Thoracic aorta (tissue), 2 donors: ENCODE data around the gene TIAM2. TPM values are rescaled to one million over a fixed set of nuclear protein-coding genes. Genes with fewer than 3 reads are reported as not detected.
A peak's percentile ranks its signal among the peaks of the same experiment; 100 is the strongest.

Source experiments
- ATAC-seq: fragments of 150-250 bp; one replicate; pipeline ENCODE4 v1.8.0; 2017; ENCODE audit warnings: low read depth; ENCODE audit not compliant: insufficient number of reproducible peaks, low FRiP score
- DNase-seq: peaks from one replicate; pipeline ENCODE4 v3.0.0-alpha.2; 2020; ENCODE audit warnings: low spot score
- H3K27ac ChIP-seq, 2 donors: fragments of 200-600 bp; sonication (generic); 1 replicate in 1 of 2; 2 replicates in 1 of 2; pipeline ENCODE4 v1.5.1; 2016; ENCODE audit warnings: mild to moderate bottlenecking in 2 of 2, moderate library complexity in 2 of 2
- H3K27me3 ChIP-seq: fragments of 200-600 bp; sonication (generic); replicated peaks from 2 replicates; pipeline ENCODE4 v1.6.0; 2016; ENCODE audit warnings: mild to moderate bottlenecking; ENCODE audit not compliant: insufficient read depth
- H3K36me3 ChIP-seq: fragments of 200-600 bp; sonication (generic); one replicate; pipeline ENCODE4 v1.5.1; 2016
- H3K4me1 ChIP-seq, 2 donors: fragments of 200-600 bp; sonication (generic); 1 replicate in 1 of 2; 2 replicates in 1 of 2; pipeline versions ENCODE4 v1.5.1 to v1.6.0; 2016; ENCODE audit warnings: low read depth in 2 of 2, mild to moderate bottlenecking in 1 of 2; ENCODE audit not compliant: control insufficient read depth in 1 of 2
- H3K4me3 ChIP-seq: fragments of 200-600 bp; sonication (generic); 2 replicates; pipeline ENCODE4 v1.5.1; 2016; ENCODE audit warnings: mild to moderate bottlenecking
- H3K9me3 ChIP-seq: fragments of 200-600 bp; sonication (generic); 2 replicates; pipeline ENCODE4 v1.5.1; 2016
- total RNA-seq, 2 donors: library from RNA; depleted of rRNA; stranded (reverse); fragments of >200 nt; gene quantifications; one replicate each; pipeline versions ENCODE4 v1.1.0 to v1.2.3, GENCODE V29; 2016
- TF ChIP-seq, protein P1 (sequence below): fragments of 200-600 bp; sonication (generic); IDR thresholded peaks from one replicate; pipeline ENCODE4 v1.5.1; 2019; ENCODE audit warnings: antibody characterized with exemption

The TIAM2 gene
- total RNA-seq, 2 donors from 2014 or later, result 17.8 to 22.1 TPM

DNA sequence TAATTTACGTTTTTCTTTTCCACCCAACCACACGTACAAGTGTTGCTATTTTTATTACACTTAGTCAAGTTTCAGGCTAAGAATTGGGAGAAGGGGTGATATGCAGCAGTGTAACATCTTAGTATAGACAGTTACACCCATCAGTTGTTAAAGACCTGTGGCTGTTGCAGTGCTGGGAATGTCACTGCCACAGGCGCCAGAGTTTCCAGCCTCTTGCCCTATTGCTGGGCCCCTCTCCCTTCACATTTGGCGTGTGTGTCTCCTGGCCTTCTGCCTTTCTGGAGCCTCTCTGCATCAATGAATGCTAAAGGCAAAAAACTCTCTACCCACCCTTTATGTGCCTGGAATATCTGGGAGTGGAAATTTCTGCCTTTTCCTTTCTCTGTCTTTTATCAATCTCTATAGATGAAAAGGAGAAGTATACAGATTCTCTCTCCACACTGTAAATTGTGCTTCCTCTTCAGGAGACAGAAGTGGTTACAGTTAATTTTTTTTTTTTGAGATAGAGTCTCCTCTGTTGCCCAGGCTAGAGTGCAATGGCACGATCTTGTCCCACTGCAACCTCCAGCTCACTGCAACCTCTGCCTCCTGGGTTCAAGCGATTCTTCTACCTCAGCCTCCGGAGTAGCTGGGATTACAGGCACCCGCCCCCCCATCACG lies 73.0 kb downstream of the TIAM2 start:
- ATAC-seq, result no peak
- Histone ChIP-seq H3K27ac (no peak overlapping the region), H3K4me1 (peaks cover 3 to 21% of the 10 kb centered on the region in 2 donors), H3K9me3 (no peaks in the 10 kb centered on the region), H3K36me3 (no peaks in the 10 kb centered on the region), H3K27me3 (no peaks in the 10 kb centered on the region), H3K4me3 (no peak overlapping the region)
- DNase-seq, result no peak
- TF ChIP-seq, protein P1, sequence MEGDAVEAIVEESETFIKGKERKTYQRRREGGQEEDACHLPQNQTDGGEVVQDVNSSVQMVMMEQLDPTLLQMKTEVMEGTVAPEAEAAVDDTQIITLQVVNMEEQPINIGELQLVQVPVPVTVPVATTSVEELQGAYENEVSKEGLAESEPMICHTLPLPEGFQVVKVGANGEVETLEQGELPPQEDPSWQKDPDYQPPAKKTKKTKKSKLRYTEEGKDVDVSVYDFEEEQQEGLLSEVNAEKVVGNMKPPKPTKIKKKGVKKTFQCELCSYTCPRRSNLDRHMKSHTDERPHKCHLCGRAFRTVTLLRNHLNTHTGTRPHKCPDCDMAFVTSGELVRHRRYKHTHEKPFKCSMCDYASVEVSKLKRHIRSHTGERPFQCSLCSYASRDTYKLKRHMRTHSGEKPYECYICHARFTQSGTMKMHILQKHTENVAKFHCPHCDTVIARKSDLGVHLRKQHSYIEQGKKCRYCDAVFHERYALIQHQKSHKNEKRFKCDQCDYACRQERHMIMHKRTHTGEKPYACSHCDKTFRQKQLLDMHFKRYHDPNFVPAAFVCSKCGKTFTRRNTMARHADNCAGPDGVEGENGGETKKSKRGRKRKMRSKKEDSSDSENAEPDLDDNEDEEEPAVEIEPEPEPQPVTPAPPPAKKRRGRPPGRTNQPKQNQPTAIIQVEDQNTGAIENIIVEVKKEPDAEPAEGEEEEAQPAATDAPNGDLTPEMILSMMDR, result no peak

DNA sequence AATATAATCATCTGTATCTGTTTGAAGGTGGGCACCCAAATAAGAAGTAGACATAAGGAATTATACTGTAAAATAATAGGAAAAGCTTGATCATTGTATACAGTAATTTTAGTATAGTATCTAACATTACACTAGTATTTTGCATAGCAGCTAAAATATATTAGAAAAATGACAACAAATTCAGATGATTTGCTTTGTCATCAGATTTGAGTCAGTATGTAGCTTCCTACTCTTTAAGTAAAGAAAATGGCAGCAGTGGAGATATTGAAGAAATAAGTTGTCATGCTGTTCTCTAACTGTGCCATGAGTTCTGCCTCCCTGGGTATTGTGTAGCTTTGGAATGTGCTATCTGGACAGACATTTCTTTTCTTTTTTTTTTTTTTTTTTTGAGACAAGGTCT lies 74.4 kb downstream of the TIAM2 start:
- Histone ChIP-seq H3K4me3 (no peak overlapping the region), H3K9me3 (no peaks in the 10 kb centered on the region), H3K4me1 (peaks cover 0 to 13% of the 10 kb centered on the region in 2 donors), H3K36me3 (no peaks in the 10 kb centered on the region), H3K27me3 (no peaks in the 10 kb centered on the region), H3K27ac (no peak overlapping the region)
- TF ChIP-seq, protein P1, result no peak
- ATAC-seq, result no peak
- no peak for DNase-seq

DNA sequence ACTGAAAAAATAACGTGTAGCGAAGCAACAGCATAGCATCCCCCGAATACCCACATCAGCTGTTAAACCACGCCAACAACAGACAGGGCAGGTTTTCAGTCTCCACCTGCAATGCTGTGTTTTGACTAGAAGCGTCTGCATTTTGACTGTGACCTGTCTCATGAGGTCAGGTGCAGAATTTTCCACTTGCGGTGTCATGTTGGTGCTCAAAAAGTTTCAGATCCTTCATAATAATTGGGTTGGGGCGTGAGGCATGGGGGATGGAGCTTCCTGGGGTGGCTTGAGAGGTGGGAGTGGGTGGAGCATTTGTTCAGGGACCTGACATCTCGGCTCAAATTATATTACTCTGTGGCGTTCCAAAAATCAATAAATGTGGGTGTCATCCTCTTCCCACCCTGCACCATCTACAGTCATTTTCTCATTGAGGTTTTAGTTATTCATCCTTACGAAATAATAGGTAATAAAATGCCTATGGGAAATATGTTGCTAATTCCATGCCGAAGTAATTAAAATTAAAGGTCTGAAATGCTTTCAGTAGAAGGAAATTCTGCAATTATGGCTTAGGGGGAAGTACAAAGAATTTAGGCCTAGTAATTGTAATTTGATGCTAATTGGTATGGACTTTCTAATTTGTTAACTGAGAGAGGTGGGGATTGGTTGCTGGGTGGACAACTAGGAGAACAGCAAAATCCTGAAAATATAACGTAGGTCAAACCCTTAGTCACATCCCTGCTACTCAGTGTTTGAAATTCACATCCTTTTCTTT lies 81.0 kb downstream of the TIAM2 start:
- H3K27ac ChIP-seq, result peak overlapping the region; percentile 74 to 85
- no peaks in the 10 kb centered on the region for H3K27me3 ChIP-seq
- TF ChIP-seq, protein P1, result no peak
- no peak overlapping the region for H3K4me3 ChIP-seq
- peaks cover 11 to 23% of the 10 kb centered on the region in 2 donors for H3K4me1 ChIP-seq
- ATAC-seq (no peak), DNase-seq (no peak)
- no peaks in the 10 kb centered on the region for H3K36me3 ChIP-seq
- no peaks in the 10 kb centered on the region for H3K9me3 ChIP-seq

DNA sequence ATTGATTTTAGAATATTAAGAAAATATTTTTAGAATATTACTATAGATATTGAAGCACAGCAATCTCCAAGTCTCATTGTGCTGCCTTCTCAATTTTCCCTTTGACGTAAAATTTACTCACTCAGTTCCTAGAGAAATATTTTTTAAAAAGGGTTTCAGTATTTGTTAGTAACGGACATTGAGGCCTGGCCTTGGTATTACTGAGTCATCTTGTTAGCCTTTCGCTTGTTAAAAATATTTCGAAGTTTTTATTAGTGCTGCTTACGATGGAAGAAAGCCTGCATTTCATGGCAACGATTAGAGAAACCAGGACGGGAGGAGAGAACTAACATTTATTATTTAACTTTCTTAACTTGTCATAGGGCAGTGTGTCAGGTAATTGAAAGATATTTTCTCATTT lies 82.2 kb downstream of the TIAM2 start:
- Histone ChIP-seq H3K9me3 (no peaks in the 10 kb centered on the region), H3K27ac (peak overlapping the region; percentile 74 to 85), H3K4me1 (peaks cover 11 to 23% of the 10 kb centered on the region in 2 donors), H3K4me3 (peak overlapping the region; percentile 42), H3K36me3 (no peaks in the 10 kb centered on the region), H3K27me3 (no peaks in the 10 kb centered on the region)
- peak; percentile 64 for ATAC-seq
- TF ChIP-seq, protein P1, result no peak
- no peak for DNase-seq

DNA sequence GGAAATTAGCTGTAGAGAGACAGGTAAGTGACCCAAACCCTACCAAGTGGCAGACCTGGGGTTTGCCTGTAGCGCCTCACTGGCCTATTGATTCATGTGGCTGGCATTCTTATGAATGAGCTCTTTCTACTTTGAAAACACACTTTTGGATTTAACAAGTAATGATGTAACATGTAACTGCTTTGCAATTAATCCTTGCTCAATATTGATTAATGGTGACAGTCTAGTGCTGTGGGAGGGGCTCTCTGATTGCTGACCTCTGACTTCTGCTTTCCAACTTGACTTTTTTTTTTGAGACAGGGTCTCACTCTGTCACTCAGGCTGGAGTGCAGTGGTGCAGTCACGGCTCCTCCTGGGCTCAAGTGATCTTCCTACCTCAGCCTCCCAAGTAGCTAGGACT lies 82.7 kb downstream of the TIAM2 start:
- Histone ChIP-seq H3K4me3 (peak overlapping the region; percentile 42), H3K27ac (peak overlapping the region; percentile 74 to 85)
- ATAC-seq, result no peak

More for the DNA sequence above, 82.7 kb downstream of the TIAM2 start:
- no peak for DNase-seq
- Histone ChIP-seq H3K27me3 (no peaks in the 10 kb centered on the region), H3K36me3 (no peaks in the 10 kb centered on the region), H3K9me3 (no peaks in the 10 kb centered on the region), H3K4me1 (peaks cover 11 to 23% of the 10 kb centered on the region in 2 donors)
- TF ChIP-seq, protein P1, result no peak
